ENCODE measurements around the gene S100G. TPM values are rescaled to one million over a fixed set of nuclear protein-coding genes. Genes with fewer than 3 reads are reported as not detected.

The S100G gene
- total RNA-seq (2022; extraction: Qiagen RNA extraction), result not detected in 5 replicates

GRCh38 chrX:16649858-16650257 is at the start of gene S100G:
Gene S100G (plus strand): TSS chrX:16650158. CDS start chrX:16651007, 849 bp downstream.

Other genes with a start within 250 kb of the S100G start
- gene CTPS2, start 62.5 kb downstream of the S100G start, total RNA-seq (2022; extraction: Qiagen RNA extraction), result 9.0 to 11.1 TPM (median 9.9 TPM) in 5 replicates
- 19.7 to 23.9 TPM (median 21.6 TPM) in 5 replicates for gene SYAP1, start 69.5 kb downstream of the S100G start, total RNA-seq (2022; extraction: Qiagen RNA extraction)
- 12.3 to 15.4 TPM (median 14.7 TPM) in 5 replicates for gene TXLNG, start 136.3 kb downstream of the S100G start, total RNA-seq (2022; extraction: Qiagen RNA extraction)
- 162 to 187 TPM (median 166 TPM) in 5 replicates for gene RBBP7, start 220.2 kb downstream of the S100G start, total RNA-seq (2022; extraction: Qiagen RNA extraction)

All from A549 treated with Mapracorat at 1 μM for 4 hours (cell line).